ENCODE data around the gene BRWD1. TPM values are rescaled to one million over a fixed set of nuclear protein-coding genes. Genes with fewer than 3 reads are reported as not detected.

Gene BRWD1
- total RNA-seq, 1 experiment from 2014 or later = 53.3 TPM

DNA sequence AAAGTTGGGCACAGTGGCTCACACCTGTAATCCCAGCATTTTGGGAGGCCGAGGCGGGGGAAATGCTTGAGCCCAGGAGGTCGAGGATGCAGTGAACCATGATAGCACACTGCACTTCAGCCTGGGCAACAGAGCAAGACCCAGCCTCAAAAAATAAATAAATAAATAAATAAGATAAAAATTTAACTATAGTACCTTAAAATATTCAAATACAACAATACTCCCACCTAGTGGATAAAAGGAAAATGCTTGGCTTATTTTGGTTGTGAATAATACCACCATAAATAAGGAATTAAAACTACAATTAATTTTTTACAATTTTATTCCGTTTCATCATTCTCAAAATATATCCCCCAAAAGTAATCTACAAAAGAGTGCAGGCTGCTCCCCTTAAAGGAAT is 138.3 kb downstream of the BRWD1 start:
- H3K27ac Mint-ChIP-seq = no peak overlapping the region
- H3K27me3 Mint-ChIP-seq (ENCODE audit: low read depth) = no peaks in the 10 kb centered on the region
- H3K4me1 Mint-ChIP-seq = no peaks in the 10 kb centered on the region; the same call in 1 of the 2 replicates
- no peaks in the 10 kb centered on the region for H3K9me3 Mint-ChIP-seq
- H3K36me3 Mint-ChIP-seq = peaks cover 56% of the 10 kb centered on the region
- TF ChIP-seq ZNF671 (CRISPR knock-in tag; IDR thresholded peaks at IDR 0.05) (no peak), RORB (CRISPR knock-in tag; IDR thresholded peaks at IDR 0.05) (no peak), FOXK1 (CRISPR knock-in tag; IDR thresholded peaks at IDR 0.05) (no peak), ZNF232 (CRISPR knock-in tag; IDR thresholded peaks at IDR 0.05) (no peak)
- TF ChIP-seq, protein P1, sequence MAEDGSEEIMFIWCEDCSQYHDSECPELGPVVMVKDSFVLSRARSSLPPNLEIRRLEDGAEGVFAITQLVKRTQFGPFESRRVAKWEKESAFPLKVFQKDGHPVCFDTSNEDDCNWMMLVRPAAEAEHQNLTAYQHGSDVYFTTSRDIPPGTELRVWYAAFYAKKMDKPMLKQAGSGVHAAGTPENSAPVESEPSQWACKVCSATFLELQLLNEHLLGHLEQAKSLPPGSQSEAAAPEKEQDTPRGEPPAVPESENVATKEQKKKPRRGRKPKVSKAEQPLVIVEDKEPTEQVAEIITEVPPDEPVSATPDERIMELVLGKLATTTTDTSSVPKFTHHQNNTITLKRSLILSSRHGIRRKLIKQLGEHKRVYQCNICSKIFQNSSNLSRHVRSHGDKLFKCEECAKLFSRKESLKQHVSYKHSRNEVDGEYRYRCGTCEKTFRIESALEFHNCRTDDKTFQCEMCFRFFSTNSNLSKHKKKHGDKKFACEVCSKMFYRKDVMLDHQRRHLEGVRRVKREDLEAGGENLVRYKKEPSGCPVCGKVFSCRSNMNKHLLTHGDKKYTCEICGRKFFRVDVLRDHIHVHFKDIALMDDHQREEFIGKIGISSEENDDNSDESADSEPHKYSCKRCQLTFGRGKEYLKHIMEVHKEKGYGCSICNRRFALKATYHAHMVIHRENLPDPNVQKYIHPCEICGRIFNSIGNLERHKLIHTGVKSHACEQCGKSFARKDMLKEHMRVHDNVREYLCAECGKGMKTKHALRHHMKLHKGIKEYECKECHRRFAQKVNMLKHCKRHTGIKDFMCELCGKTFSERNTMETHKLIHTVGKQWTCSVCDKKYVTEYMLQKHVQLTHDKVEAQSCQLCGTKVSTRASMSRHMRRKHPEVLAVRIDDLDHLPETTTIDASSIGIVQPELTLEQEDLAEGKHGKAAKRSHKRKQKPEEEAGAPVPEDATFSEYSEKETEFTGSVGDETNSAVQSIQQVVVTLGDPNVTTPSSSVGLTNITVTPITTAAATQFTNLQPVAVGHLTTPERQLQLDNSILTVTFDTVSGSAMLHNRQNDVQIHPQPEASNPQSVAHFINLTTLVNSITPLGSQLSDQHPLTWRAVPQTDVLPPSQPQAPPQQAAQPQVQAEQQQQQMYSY (CRISPR knock-in tag; IDR thresholded peaks at IDR 0.05) = no peak
- CTCF ChIA-PET = no interaction called here
- no peak overlapping the region for H3K4me3 Mint-ChIP-seq
- DNase-seq (ENCODE audit: low spot score) = no peak
- POLR2A ChIA-PET = no interaction called here
- ATAC-seq = no peak

DNA sequence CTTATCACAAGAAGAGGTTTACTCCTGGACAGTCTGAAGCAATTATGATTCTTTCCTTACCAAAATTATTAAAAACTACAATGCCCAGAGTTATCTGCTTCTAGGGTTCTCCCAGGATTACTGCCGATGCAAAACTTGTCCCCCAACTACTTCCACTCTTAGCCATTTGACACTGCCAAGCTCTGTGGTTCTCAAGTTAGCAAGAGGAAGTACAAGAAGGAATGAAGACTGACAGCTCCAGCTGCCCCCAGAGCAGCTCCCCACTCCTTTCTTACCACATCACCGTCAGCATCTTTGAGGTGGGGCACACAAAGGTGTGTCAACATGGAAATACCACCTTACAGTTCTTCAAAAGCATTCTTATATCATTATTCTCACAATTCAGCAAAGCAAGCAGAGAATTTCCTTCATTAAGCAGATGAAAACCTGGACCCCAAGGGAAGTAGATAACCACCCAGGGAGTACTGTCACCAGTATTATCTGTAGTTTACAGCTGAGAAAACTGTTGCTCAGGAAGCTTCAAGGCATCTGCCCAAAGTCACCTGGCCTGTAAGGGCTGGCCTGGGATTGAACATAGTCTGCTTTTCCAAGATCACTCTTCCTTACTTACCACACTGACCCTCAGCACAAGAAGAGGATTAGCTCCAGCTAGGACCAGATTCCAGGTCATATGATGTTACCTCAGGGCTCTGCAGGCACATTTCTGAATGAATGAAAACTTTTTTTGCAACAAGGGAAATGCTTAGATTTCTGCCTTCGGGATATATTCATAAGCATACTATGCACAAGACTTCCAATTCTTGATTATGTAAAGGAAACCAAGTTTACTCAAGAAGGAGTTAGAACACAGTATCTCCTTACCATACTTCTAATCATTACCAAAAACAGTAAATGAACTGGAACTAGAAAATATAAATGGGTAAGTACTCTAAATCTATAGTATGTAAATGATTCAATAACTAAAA is 139.4 kb downstream of the BRWD1 start:
- CTCF ChIA-PET = interaction anchor here (0.5 to 0.7 kb wide), 2 partner anchors 10 to 268 kb away, joined by 3 read pairs; no protein-coding TSS in a partner anchor
- no peak overlapping the region for H3K4me3 Mint-ChIP-seq
- no peaks in the 10 kb centered on the region for H3K27me3 Mint-ChIP-seq (ENCODE audit: low read depth)
- H3K4me1 Mint-ChIP-seq = no peaks in the 10 kb centered on the region; the same call in 1 of the 2 replicates
- no peak overlapping the region for H3K27ac Mint-ChIP-seq
- peaks cover 51% of the 10 kb centered on the region for H3K36me3 Mint-ChIP-seq
- DNase-seq (ENCODE audit: low spot score) (no peak), ATAC-seq (no peak)
- no peaks in the 10 kb centered on the region for H3K9me3 Mint-ChIP-seq
- TF ChIP-seq ZNF671 (CRISPR knock-in tag; IDR thresholded peaks at IDR 0.05) = no peak
- no peak for TF ChIP-seq FOXP1 (CRISPR knock-in tag; IDR thresholded peaks at IDR 0.05; ENCODE audit: borderline replicate concordance)
- TF ChIP-seq, protein P2, sequence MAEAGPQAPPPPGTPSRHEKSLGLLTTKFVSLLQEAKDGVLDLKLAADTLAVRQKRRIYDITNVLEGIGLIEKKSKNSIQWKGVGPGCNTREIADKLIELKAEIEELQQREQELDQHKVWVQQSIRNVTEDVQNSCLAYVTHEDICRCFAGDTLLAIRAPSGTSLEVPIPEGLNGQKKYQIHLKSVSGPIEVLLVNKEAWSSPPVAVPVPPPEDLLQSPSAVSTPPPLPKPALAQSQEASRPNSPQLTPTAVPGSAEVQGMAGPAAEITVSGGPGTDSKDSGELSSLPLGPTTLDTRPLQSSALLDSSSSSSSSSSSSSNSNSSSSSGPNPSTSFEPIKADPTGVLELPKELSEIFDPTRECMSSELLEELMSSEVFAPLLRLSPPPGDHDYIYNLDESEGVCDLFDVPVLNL (CRISPR knock-in tag; IDR thresholded peaks at IDR 0.05; ENCODE audit: borderline replicate concordance, low read depth) = no peak
- no peak for TF ChIP-seq JUN (CRISPR knock-in tag; IDR thresholded peaks at IDR 0.05)
- POLR2A ChIA-PET = no interaction called here

DNA sequence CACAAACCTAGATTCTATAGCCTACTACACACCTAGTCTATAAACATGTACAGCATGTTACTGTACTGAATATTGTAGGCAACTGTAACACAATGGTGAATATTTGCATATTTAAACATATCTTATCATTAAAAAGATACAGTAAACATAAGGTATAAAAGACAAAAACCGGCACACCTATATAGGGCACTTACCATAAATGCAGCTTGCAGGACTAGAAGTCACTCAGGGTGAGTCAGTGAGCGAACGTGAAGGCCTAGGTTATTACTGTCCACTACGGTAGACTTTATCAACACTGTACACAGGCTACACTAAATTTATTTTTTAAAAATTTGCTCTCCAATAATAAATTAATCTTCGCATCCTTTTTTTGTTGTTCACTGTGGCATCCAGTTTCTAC is 143.5 kb downstream of the BRWD1 start:
- Mint-ChIP-seq H3K9me3 (peaks cover 15% of the 10 kb centered on the region), H3K36me3 (peaks cover 37% of the 10 kb centered on the region), H3K27me3 (ENCODE audit: low read depth) (no peaks in the 10 kb centered on the region; the same call in 1 of the 2 replicates), H3K4me3 (no peak overlapping the region), H3K4me1 (no peaks in the 10 kb centered on the region), H3K27ac (no peak overlapping the region)
- TF ChIP-seq OVOL2 (CRISPR knock-in tag; IDR thresholded peaks at IDR 0.05; ENCODE audit: borderline replicate concordance) = no peak
- TF ChIP-seq ZNF416 (CRISPR knock-in tag; IDR thresholded peaks at IDR 0.05) = no peak
- no peak for TF ChIP-seq NR3C1 (CRISPR knock-in tag; conservative IDR thresholded peaks at IDR 0.05; ENCODE audit: low read depth)
- TF ChIP-seq, protein P3, sequence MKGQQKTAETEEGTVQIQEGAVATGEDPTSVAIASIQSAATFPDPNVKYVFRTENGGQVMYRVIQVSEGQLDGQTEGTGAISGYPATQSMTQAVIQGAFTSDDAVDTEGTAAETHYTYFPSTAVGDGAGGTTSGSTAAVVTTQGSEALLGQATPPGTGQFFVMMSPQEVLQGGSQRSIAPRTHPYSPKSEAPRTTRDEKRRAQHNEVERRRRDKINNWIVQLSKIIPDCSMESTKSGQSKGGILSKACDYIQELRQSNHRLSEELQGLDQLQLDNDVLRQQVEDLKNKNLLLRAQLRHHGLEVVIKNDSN (CRISPR knock-in tag; IDR thresholded peaks at IDR 0.05) = no peak
- ChIA-PET CTCF (no interaction called here), POLR2A (no interaction called here)
- ATAC-seq (no peak), DNase-seq (ENCODE audit: low spot score) (no peak)

DNA sequence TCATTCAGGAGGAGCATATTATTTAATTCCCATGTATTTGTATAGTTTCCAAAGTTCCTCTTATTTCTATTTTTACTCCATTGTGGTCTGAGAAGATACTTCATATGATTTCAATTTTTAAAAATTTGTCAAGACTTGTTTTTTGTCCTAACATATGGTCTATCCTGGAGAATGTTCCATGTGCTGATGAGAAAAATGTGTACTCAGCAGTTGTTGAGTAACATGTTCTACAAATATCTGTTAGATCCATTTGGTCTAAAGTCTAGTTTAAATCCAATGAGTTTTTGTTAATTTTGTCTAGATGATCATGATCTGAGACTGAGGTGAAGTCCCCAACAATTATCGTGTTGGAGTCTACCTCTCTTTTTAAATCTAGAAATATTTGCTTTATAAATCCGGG is 144.6 kb downstream of the BRWD1 start:
- Mint-ChIP-seq H3K4me1 (no peaks in the 10 kb centered on the region), H3K27ac (no peak overlapping the region), H3K27me3 (ENCODE audit: low read depth) (peaks cover under 1% of the 10 kb centered on the region), H3K9me3 (peaks cover 26% of the 10 kb centered on the region), H3K4me3 (no peak overlapping the region), H3K36me3 (peaks cover 39% of the 10 kb centered on the region)
- ATAC-seq = no peak
- POLR2A ChIA-PET = no interaction called here
- DNase-seq (ENCODE audit: low spot score) = no peak
- CTCF ChIA-PET = no interaction called here
- TF ChIP-seq NR3C1 (CRISPR knock-in tag; conservative IDR thresholded peaks at IDR 0.05; ENCODE audit: low read depth) (no peak), FOXK1 (CRISPR knock-in tag; IDR thresholded peaks at IDR 0.05) (no peak), RORB (CRISPR knock-in tag; IDR thresholded peaks at IDR 0.05) (no peak)
- TF ChIP-seq, protein P4, sequence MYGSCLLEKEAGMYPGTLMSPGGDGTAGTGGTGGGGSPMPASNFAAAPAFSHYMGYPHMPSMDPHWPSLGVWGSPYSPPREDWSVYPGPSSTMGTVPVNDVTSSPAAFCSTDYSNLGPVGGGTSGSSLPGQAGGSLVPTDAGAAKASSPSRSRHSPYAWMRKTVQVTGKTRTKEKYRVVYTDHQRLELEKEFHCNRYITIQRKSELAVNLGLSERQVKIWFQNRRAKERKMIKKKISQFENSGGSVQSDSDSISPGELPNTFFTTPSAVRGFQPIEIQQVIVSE (CRISPR knock-in tag; IDR thresholded peaks at IDR 0.05; ENCODE audit: borderline replicate concordance) = no peak
- TF ChIP-seq, protein P5, sequence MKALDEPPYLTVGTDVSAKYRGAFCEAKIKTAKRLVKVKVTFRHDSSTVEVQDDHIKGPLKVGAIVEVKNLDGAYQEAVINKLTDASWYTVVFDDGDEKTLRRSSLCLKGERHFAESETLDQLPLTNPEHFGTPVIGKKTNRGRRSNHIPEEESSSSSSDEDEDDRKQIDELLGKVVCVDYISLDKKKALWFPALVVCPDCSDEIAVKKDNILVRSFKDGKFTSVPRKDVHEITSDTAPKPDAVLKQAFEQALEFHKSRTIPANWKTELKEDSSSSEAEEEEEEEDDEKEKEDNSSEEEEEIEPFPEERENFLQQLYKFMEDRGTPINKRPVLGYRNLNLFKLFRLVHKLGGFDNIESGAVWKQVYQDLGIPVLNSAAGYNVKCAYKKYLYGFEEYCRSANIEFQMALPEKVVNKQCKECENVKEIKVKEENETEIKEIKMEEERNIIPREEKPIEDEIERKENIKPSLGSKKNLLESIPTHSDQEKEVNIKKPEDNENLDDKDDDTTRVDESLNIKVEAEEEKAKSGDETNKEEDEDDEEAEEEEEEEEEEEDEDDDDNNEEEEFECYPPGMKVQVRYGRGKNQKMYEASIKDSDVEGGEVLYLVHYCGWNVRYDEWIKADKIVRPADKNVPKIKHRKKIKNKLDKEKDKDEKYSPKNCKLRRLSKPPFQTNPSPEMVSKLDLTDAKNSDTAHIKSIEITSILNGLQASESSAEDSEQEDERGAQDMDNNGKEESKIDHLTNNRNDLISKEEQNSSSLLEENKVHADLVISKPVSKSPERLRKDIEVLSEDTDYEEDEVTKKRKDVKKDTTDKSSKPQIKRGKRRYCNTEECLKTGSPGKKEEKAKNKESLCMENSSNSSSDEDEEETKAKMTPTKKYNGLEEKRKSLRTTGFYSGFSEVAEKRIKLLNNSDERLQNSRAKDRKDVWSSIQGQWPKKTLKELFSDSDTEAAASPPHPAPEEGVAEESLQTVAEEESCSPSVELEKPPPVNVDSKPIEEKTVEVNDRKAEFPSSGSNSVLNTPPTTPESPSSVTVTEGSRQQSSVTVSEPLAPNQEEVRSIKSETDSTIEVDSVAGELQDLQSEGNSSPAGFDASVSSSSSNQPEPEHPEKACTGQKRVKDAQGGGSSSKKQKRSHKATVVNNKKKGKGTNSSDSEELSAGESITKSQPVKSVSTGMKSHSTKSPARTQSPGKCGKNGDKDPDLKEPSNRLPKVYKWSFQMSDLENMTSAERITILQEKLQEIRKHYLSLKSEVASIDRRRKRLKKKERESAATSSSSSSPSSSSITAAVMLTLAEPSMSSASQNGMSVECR (CRISPR knock-in tag; IDR thresholded peaks at IDR 0.05; ENCODE audit: borderline replicate concordance) = no peak
- TF ChIP-seq, protein P6, sequence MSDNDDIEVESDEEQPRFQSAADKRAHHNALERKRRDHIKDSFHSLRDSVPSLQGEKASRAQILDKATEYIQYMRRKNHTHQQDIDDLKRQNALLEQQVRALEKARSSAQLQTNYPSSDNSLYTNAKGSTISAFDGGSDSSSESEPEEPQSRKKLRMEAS (CRISPR knock-in tag; IDR thresholded peaks at IDR 0.05) = no peak

Data from WTC11 (cell line).